ENCODE data around the gene CARMIL1.

GRCh38 chr6:25435416-25435985, 156.3 kb downstream of the CARMIL1 start:
- TF ChIP-seq POLR2A (IDR thresholded peaks at IDR 0.05; ENCODE audit: low read length) (no peak), GATA1 (IDR thresholded peaks at IDR 0.05; ENCODE audit: low read depth, low read length) (no peak)
